Mesodermal cell (in vitro differentiated cells): ENCODE results near the gene SCUBE2.
A peak's percentile ranks its signal among the peaks of the same experiment; 100 is the strongest.
"Not testable (repeated sequence)": the region's sequence is repeated elsewhere in the genome, so short reads cannot be mapped to it uniquely, and the experiment has no call there.

ENCODE experiments used
- H3K27ac ChIP-seq: 2 replicates; pipeline ENCODE4 v1.7.0; 2013; ENCODE audit warnings: mild to moderate bottlenecking, low read depth, low read length, moderate library complexity; ENCODE audit not compliant: severe bottlenecking
- H3K36me3 ChIP-seq: 2 replicates; pipeline ENCODE4 v1.7.1; 2013; ENCODE audit warnings: mild to moderate bottlenecking, low read length, moderate library complexity; ENCODE audit not compliant: control insufficient read depth, insufficient read depth
- H3K4me1 ChIP-seq: one replicate; pipeline ENCODE4 v1.7.1; 2013; ENCODE audit warnings: mild to moderate bottlenecking, low read length; ENCODE audit not compliant: insufficient read depth, control insufficient read depth, poor library complexity, severe bottlenecking
- H3K4me3 ChIP-seq: 2 replicates; pipeline ENCODE4 v1.7.0; 2013; ENCODE audit warnings: low read length, control low read depth, mild to moderate bottlenecking; ENCODE audit not compliant: insufficient read depth, poor library complexity, severe bottlenecking; ENCODE audit errors: extremely low read depth
- H3K9me3 ChIP-seq: 2 replicates; pipeline ENCODE4 v1.7.1; 2013; ENCODE audit warnings: mild to moderate bottlenecking, low read length, moderate library complexity; ENCODE audit not compliant: control insufficient read depth
- WGBS, 2 experiments: methylation state at CpG; one replicate each; pipeline ENCODE4 v1.1.5; 2013; ENCODE audit warnings: missing lambda C conversion rate in 2 of 2; ENCODE audit not compliant: insufficient coverage in 2 of 2; 5-methylcytosine and 5-hydroxymethylcytosine counted together

The SCUBE2 gene

GRCh38 chr11:9103542-9104276 lies 12.3 kb upstream of the SCUBE2 start:
- no peak overlapping the region for H3K27ac ChIP-seq
- WGBS, 2 experiments = 95 to 96% methylated on average over 3 of the region's 7 CpGs

DNA sequence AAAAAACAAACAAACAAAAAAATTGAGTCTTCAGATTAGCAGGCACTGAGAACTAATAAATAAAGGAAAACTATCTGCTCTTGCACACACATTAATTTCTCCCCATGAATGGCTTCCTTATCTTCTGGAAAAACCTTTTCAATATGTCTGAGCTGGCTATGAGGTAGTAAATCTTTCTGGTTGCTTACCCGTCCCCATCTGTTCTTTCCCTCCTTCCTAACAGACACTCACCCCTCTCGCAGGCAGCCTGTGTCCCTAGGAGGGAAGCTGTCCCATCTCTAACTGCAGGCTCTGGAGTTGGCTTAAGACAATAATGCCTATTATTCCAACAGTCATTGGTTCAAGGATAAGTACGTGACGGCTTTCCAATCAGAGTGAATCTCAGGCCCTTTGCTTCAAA lies 8.2 kb upstream of the SCUBE2 start:
- H3K36me3 ChIP-seq = no peaks in the 10 kb centered on the region
- H3K9me3 ChIP-seq = no peaks in the 10 kb centered on the region
- H3K27ac ChIP-seq = no peak overlapping the region
- 94 to 97% methylated on average over 3 to 4 of the region's 4 CpGs for WGBS, 2 experiments
- no peaks in the 10 kb centered on the region for H3K4me1 ChIP-seq
- H3K4me3 ChIP-seq = no peak overlapping the region

More at GRCh38 chr11:9103542-9104276, 12.3 kb upstream of the SCUBE2 start:
- Histone ChIP-seq H3K36me3 (no peaks in the 10 kb centered on the region), H3K4me1 (no peaks in the 10 kb centered on the region), H3K9me3 (no peaks in the 10 kb centered on the region), H3K4me3 (no peak overlapping the region)

DNA sequence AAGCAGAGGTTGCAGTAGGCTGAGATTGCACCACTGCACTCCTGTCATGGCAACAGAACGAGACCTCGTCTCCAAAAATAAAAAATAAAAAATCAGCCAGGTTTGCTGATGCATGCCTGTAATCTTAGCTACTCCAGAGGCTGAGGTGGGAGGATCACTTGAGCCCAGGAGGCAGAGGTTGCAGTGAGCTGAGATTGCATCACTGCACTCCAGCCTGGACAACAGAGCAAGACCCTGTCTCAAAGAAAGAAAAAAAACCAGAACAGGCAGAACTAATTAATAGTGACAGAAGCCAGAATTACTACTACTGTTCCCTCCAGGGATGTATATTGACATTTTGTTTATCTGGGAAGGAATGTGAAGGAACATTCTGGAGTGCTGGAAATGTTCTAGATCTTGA lies 7.1 kb upstream of the SCUBE2 start:
- WGBS, 2 experiments = 40 to 48% methylated on average over 1 to 2 of the region's 2 CpGs
- not testable (repeated sequence) for H3K27ac ChIP-seq

GRCh38 chr11:9097186-9097943 lies 6.0 kb upstream of the SCUBE2 start:
- not testable (repeated sequence) for H3K36me3 ChIP-seq, H3K27ac ChIP-seq, H3K4me3 ChIP-seq, H3K4me1 ChIP-seq, H3K9me3 ChIP-seq
- WGBS, 2 experiments = 90 to 93% methylated on average over 16 to 20 of the region's 23 CpGs

More for the DNA sequence above, 7.1 kb upstream of the SCUBE2 start:
- not testable (repeated sequence) for H3K9me3 ChIP-seq, H3K4me1 ChIP-seq, H3K4me3 ChIP-seq, H3K36me3 ChIP-seq

DNA sequence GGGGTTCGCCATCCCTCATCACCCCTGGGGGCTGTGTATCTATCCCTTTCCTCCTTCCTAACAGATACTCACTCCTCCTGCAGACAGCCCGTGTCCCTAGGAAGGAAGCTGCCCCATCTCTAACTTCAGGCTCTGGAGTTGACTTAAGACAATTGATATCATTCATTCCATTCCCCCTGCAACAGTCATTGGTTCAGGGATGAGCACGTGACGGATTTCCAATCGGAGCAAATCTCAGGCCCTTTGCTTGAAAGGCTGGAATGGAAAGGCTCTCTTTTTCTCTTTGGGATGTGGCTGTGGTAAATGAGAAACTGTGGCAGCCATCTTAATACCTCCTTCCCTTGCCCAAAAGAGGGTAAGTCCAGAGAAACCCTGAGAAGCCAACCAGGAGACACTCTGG lies 5.0 kb upstream of the SCUBE2 start:
- H3K4me1 ChIP-seq = no peaks in the 10 kb centered on the region
- no peaks in the 10 kb centered on the region for H3K9me3 ChIP-seq
- H3K36me3 ChIP-seq = no peaks in the 10 kb centered on the region
- WGBS, 2 experiments = 89 to 100% methylated on average over 1 to 2 of the region's 5 CpGs
- no peak overlapping the region for H3K4me3 ChIP-seq
- H3K27ac ChIP-seq = no peak overlapping the region

DNA sequence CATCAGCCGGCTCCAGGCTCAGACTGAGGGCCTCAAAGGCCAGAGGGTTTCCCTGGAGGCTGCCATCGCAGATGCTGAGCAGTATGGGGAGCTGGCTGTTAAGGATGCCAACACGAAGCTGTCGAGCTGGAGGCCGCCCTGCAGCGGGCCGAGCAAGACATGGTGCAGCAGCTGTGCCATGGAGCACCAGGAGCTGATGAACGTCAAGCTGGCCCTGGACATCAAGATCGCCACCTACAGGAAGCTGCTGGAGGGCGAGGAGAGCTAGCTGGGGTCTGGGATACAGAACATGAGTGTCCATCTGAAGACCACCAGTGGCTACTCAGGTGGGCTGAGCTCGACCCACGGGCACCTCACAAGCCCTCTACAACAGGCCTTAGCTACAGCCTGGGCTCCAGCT lies 4.0 kb upstream of the SCUBE2 start:
- no peaks in the 10 kb centered on the region for H3K9me3 ChIP-seq
- no peak overlapping the region for H3K27ac ChIP-seq
- no peak overlapping the region for H3K4me3 ChIP-seq
- WGBS, 2 experiments = 80 to 85% methylated on average over 10 to 12 of the region's 12 CpGs
- H3K36me3 ChIP-seq = no peaks in the 10 kb centered on the region
- peaks cover 3% of the 10 kb centered on the region for H3K4me1 ChIP-seq

DNA sequence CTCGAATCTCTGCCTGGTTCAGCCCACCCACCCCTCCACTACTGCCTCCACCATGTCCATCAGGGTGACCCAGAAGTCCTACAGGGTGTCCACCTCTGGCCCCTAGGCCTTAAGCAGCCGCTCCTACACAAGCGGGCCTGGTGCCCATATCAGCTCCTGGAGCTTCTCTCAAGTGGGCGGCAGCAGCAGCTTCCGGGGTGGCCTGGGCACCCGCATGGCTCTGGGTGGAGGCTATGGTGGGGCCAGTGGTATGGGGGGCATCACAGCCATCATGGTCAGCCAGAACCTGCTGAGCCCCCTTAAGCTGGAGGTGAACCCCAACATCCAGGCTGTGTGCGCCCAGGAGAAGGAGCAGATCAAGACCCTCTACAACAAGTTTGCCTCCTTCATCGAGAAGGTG lies 3.0 kb upstream of the SCUBE2 start:
- H3K27ac ChIP-seq = no peak overlapping the region
- H3K9me3 ChIP-seq = no peaks in the 10 kb centered on the region
- H3K36me3 ChIP-seq = no peaks in the 10 kb centered on the region
- H3K4me1 ChIP-seq = peaks cover 3% of the 10 kb centered on the region
- H3K4me3 ChIP-seq = no peak overlapping the region
- 89 to 100% methylated on average over 5 to 7 of the region's 8 CpGs for WGBS, 2 experiments

DNA sequence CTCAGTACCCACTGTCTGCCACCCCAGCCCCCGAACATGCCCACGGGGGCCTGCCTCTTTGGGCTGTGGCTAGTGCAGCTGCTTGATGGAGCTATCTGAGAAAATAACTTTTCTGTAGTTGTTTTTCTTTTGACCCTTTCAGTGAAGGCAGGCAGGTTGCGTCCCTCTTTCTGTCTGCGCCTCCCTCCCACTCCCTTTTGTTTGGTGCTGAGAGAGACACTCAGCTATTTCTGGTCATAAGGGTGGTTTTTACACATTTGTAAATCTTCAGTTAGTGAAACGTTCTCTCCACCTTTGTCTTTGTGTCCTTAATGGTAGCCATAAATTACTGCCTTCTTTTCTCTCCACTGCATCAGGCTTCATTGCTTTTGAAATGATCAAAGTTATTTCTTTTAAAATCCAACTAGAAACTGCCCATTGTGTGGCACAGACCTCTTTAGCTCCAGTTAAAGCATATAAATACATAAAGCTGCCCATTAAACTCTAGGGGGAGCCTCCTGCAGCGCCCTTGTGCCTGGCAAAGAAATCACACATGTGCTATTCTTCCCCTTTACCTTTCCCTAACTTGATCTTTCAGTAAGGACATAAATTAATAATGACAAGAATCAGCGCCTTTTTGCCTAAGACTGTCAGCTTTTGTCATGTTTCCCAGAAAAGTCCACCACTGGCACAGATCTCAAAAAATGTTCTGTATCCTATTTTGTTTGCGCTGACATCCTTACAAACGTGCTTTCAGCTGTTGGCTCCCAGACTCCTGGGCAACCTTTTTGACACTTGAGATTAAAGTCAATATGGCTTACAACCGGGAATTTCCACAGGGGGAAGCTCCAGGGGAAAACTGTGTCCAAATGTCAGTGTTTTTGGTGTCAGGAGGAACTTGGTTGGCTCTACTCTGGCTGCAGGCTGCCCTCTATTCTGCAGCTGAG lies 1.7 kb upstream of the SCUBE2 start:
- Histone ChIP-seq H3K27ac (no peak overlapping the region), H3K4me3 (no peak overlapping the region), H3K9me3 (no peaks in the 10 kb centered on the region), H3K36me3 (no peaks in the 10 kb centered on the region), H3K4me1 (peaks cover 3% of the 10 kb centered on the region)
- 88 to 91% methylated on average over 6 to 8 of the region's 10 CpGs for WGBS, 2 experiments

DNA sequence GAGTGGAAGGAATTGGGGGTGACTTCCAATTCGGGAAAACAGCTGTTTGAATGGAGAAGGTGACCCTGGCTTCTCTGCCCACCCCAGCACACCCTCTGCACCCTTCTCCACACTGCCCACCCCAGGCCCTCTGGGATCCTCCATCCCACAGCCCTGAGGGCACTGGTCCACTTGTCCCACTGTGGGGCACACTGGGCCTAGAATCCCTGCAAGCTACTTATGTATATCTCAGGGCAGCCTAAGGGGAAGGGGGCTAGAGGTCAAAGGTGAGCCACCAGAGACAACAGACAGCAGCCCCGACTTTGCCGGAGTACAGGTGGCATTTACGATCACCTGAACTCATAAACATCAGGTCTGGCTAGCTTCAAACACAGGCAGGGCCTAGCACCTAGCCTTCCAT lies 673 bp upstream of the SCUBE2 start:
- 93% methylated on average over 3 of the region's 4 CpGs for WGBS, 2 experiments
- no peaks in the 10 kb centered on the region for H3K36me3 ChIP-seq
- no peak overlapping the region for H3K4me3 ChIP-seq
- peaks cover 3% of the 10 kb centered on the region for H3K4me1 ChIP-seq
- no peak overlapping the region for H3K27ac ChIP-seq
- no peaks in the 10 kb centered on the region for H3K9me3 ChIP-seq

DNA sequence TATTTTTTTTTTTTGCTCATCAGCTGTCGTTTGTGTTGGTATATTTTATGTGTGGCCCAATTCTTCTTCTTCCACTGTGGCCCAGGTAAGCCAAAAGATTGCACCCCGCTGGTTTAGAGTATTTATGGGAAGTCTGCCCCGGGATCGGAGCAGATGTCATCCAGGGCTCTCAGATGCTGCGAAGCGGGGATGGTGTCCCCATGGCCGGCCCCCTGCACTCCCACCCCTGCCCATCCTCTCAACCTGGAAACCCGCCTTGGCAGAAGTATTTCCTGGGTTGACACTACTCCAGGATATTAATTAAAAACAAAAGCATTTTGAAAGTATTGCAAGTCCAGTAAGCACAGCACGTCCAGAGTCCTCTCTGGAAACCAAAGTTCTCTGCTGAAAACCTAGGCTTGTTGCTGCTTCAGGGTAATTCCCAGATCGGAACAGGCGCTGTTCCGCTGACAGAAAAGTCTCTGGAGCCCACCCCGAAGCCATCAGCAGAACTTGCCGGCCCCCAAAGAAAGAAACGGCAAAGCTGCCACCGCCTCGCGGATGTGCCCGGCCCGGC lies 833 bp downstream of the SCUBE2 start:
- Histone ChIP-seq H3K36me3 (no peaks in the 10 kb centered on the region), H3K27ac (no peak overlapping the region), H3K4me3 (peak overlapping the region; percentile 41), H3K9me3 (no peaks in the 10 kb centered on the region), H3K4me1 (peaks cover 3% of the 10 kb centered on the region)
- WGBS, 2 experiments = 23 to 24% methylated on average over 12 to 18 of the region's 20 CpGs
